GM19397 (cell line): ENCODE results near the gene PER2.
"Not testable (repeated sequence)": the region's sequence is repeated elsewhere in the genome, so short reads cannot be mapped to it uniquely, and the experiment has no call there.

Experiments
- ATAC-seq: cut with Tn5 transposase; IDR thresholded peaks from one replicate; pipeline ENCODE4 v1.9.1; 2021; ENCODE audit warnings: mild to moderate bottlenecking, moderate library complexity; ENCODE audit not compliant: unreplicated experiment

The PER2 gene

GRCh38 chr2:238287737-238288649 is at the start of gene PER2:
PER2 (minus strand) TSS chr2:238288610; CDS start chr2:238277936, 10,674 bp downstream.
- ATAC-seq: peak; percentile 43

GRCh38 chr2:238337846-238338245 is 49.4 kb upstream of the PER2 start:
- ATAC-seq: no peak

- no peak for ATAC-seq
These were observed 48.5 kb upstream of the PER2 start for GRCh38 chr2:238336793-238337444.

- no peak for ATAC-seq
These were observed 47.7 kb upstream of the PER2 start for GRCh38 chr2:238336151-238336550.

- not testable (repeated sequence) for ATAC-seq
These were observed 47.2 kb upstream of the PER2 start for GRCh38 chr2:238335591-238335990.

- no peak for ATAC-seq
These were observed 46.5 kb upstream of the PER2 start for GRCh38 chr2:238334885-238335284.

- no peak for ATAC-seq
These were observed 43.5 kb upstream of the PER2 start for GRCh38 chr2:238331916-238332315.

- ATAC-seq: no peak
These were observed 42.0 kb upstream of the PER2 start for GRCh38 chr2:238330391-238330790.

GRCh38 chr2:238327751-238328150 is 39.3 kb upstream of the PER2 start:
- no peak for ATAC-seq

- ATAC-seq: no peak
These were observed 38.5 kb upstream of the PER2 start for GRCh38 chr2:238326801-238327365.

- no peak for ATAC-seq
These were observed 37.3 kb upstream of the PER2 start for GRCh38 chr2:238325694-238326093.

GRCh38 chr2:238324248-238324647 is 35.8 kb upstream of the PER2 start:
- ATAC-seq: not testable (repeated sequence)

- no peak for ATAC-seq
These were observed 33.6 kb upstream of the PER2 start for GRCh38 chr2:238322001-238322411.

- ATAC-seq: no peak
These were observed 33.1 kb upstream of the PER2 start for GRCh38 chr2:238321467-238321866.

GRCh38 chr2:238320648-238321281 is 32.4 kb upstream of the PER2 start:
- ATAC-seq: peak; percentile 43

- peak; percentile 98 for ATAC-seq
These were observed 31.8 kb upstream of the PER2 start, which contains the start of gene TRAF3IP1 for GRCh38 chr2:238320246-238320647. TRAF3IP1 (plus strand) TSS chr2:238320518; CDS start chr2:238320663, 145 bp downstream.

- ATAC-seq: no peak
These were observed 26.7 kb upstream of the PER2 start for GRCh38 chr2:238315031-238315595.

GRCh38 chr2:238314576-238314975 is 26.2 kb upstream of the PER2 start:
- no peak for ATAC-seq

- no peak for ATAC-seq
These were observed 25.6 kb upstream of the PER2 start for GRCh38 chr2:238313991-238314350.

GRCh38 chr2:238313289-238313990 is 25.0 kb upstream of the PER2 start:
- ATAC-seq: no peak
